GM23248 (cell line): Measurements from ENCODE around the gene SFT2D3. TPM values are rescaled to one million over a fixed set of nuclear protein-coding genes. Genes with fewer than 3 reads are reported as not detected.

ENCODE experiments used
- DNase-seq: peaks from one replicate; pipeline ENCODE4 v3.0.0-alpha.2; 2015
- H2AFZ ChIP-seq: fragments of 200-600 bp; sonication (generic); 2 replicates; pipeline ENCODE4 v1.6.1; 2016; ENCODE audit warnings: antibody characterized with exemption
- H3F3A ChIP-seq: fragments of 200-600 bp; sonication (generic); 2 replicates; pipeline ENCODE4 v1.6.1; 2016; ENCODE audit warnings: mild to moderate bottlenecking, antibody characterized with exemption, mixed run types; ENCODE audit not compliant: insufficient read depth
- H3K27ac ChIP-seq: fragments of 200-600 bp; sonication (generic); 2 replicates; pipeline ENCODE4 v1.5.1; 2016; ENCODE audit warnings: mild to moderate bottlenecking
- H3K27me3 ChIP-seq: fragments of 200-600 bp; sonication (generic); replicated peaks from 2 replicates; pipeline ENCODE4 v1.6.1; 2016; ENCODE audit warnings: mild to moderate bottlenecking; ENCODE audit not compliant: insufficient read depth
- H3K36me3 ChIP-seq: fragments of 200-600 bp; sonication (generic); 2 replicates; pipeline ENCODE4 v1.6.1; 2016; ENCODE audit warnings: low read depth, mild to moderate bottlenecking
- H3K4me1 ChIP-seq: fragments of 200-600 bp; sonication (generic); 2 replicates; pipeline ENCODE4 v1.6.1; 2016; ENCODE audit warnings: mild to moderate bottlenecking; ENCODE audit not compliant: insufficient read depth
- H3K4me2 ChIP-seq: fragments of 200-600 bp; sonication (generic); one replicate; pipeline ENCODE4 v1.6.1; 2016; ENCODE audit warnings: mild to moderate bottlenecking; ENCODE audit not compliant: unreplicated experiment
- H3K4me3 ChIP-seq: fragments of 200-600 bp; sonication (generic); 2 replicates; pipeline ENCODE4 v1.5.1; 2016; ENCODE audit warnings: mild to moderate bottlenecking
- H3K79me2 ChIP-seq: fragments of 200-600 bp; sonication (generic); 2 replicates; pipeline ENCODE4 v1.6.1; 2016; ENCODE audit warnings: mild to moderate bottlenecking; ENCODE audit not compliant: insufficient read depth
- H3K9ac ChIP-seq: fragments of 200-600 bp; sonication (generic); 2 replicates; pipeline ENCODE4 v1.6.1; 2016; ENCODE audit warnings: mild to moderate bottlenecking
- H3K9me2 ChIP-seq: fragments of 200-600 bp; sonication (generic); 2 replicates; pipeline ENCODE4 v1.6.1; 2016; ENCODE audit warnings: mixed run types, mild to moderate bottlenecking, moderate library complexity; ENCODE audit not compliant: insufficient read depth
- H3K9me3 ChIP-seq: fragments of 200-600 bp; sonication (generic); one replicate; pipeline ENCODE4 v1.6.1; 2017; ENCODE audit warnings: low read depth
- H4K20me1 ChIP-seq: fragments of 200-600 bp; sonication (generic); 2 replicates; pipeline ENCODE4 v1.6.0; 2016; ENCODE audit not compliant: insufficient read depth
- EZH2 ChIP-seq: fragments of 200-600 bp; sonication (generic); IDR thresholded peaks from 2 replicates; pipeline ENCODE4 v1.6.1; 2018; ENCODE audit warnings: antibody characterized with exemption, mild to moderate bottlenecking; ENCODE audit not compliant: insufficient read depth, poor library complexity, severe bottlenecking
- EZH2phosphoT487 ChIP-seq: fragments of 200-600 bp; sonication (generic); IDR thresholded peaks from 2 replicates; pipeline ENCODE4 v1.6.1; 2018; ENCODE audit warnings: antibody characterized with exemption, moderate library complexity, mild to moderate bottlenecking, low read depth; ENCODE audit not compliant: insufficient read depth
- WGBS, 2 experiments: methylation state at CpG; one replicate each; pipeline ENCODE4 v1.1.6; 2015 to 2017; ENCODE audit warnings: low lambda C conversion rate in 2 of 2, low coverage in 1 of 2; ENCODE audit errors: missing lambda C conversion rate in 2 of 2; 5-methylcytosine and 5-hydroxymethylcytosine counted together
- in situ Hi-C: fragments of 300-500 bp; cut with MboI; formaldehyde crosslinking; loops from 2 replicates; pipeline ENCODE4 v1.15.0; 2020
- polyA plus RNA-seq: library from polyadenylated mRNA; unstranded; fragments of >200 nt; fragmentation: Nextera tagmentation; extraction: Ambion mirVana; gene quantifications from 2 replicates; pipeline ENCODE4 v1.2.1, GENCODE V29; 2016
- total RNA-seq: library from RNA; depleted of rRNA; stranded (reverse); fragments of >200 nt; shearing (Covaris generic); gene quantifications from 2 replicates; pipeline ENCODE4 v1.2.3, GENCODE V29; 2014

Gene SFT2D3
- total and polyA plus RNA-seq, 2 experiments from 2014 or later, result 9.4 TPM; not detected in 1

- WGBS, 2 experiments, result 89 to 90% methylated on average over 16 to 17 of the region's 17 CpGs
- H3K9me2 ChIP-seq, result no peaks in the 10 kb centered on the region
- no peak overlapping the region for H3K27ac ChIP-seq
- no peak overlapping the region for H3K9ac ChIP-seq
- H3K27me3 ChIP-seq, result no peaks in the 10 kb centered on the region
- H4K20me1 ChIP-seq, result no peaks in the 10 kb centered on the region
- no peak for DNase-seq
- peaks cover 6% of the 10 kb centered on the region; the same call in 1 of the 2 replicates for H3K79me2 ChIP-seq
- no peak overlapping the region for H2AFZ ChIP-seq
- in situ Hi-C loops, result no loop called here
- no peak for TF ChIP-seq EZH2phosphoT487
- TF ChIP-seq EZH2, result no peak
- H3F3A ChIP-seq, result no peaks in the 10 kb centered on the region
- H3K4me2 ChIP-seq, result no peak overlapping the region
- H3K4me3 ChIP-seq, result no peak overlapping the region
- H3K4me1 ChIP-seq, result peaks cover 15% of the 10 kb centered on the region
- H3K9me3 ChIP-seq, result no peaks in the 10 kb centered on the region
- no peaks in the 10 kb centered on the region for H3K36me3 ChIP-seq
Observed at GRCh38 chr2:127657232-127657595, 44.1 kb upstream of the SFT2D3 start.

GRCh38 chr2:127658146-127658545 is 43.2 kb upstream of the SFT2D3 start:
- H2AFZ ChIP-seq, result no peak overlapping the region
- H3K27ac ChIP-seq, result no peak overlapping the region
- H3K79me2 ChIP-seq, result peaks cover 12% of the 10 kb centered on the region
- H3K9ac ChIP-seq, result no peak overlapping the region
- H3K4me2 ChIP-seq, result no peak overlapping the region
- 75% methylated on average over 6 of the region's 6 CpGs for WGBS, 2 experiments
- no peaks in the 10 kb centered on the region for H3K9me3 ChIP-seq
- in situ Hi-C loops, result no loop called here
- H3K4me1 ChIP-seq, result peaks cover 16% of the 10 kb centered on the region
- no peaks in the 10 kb centered on the region for H3K27me3 ChIP-seq
- no peak for TF ChIP-seq EZH2
- no peak for TF ChIP-seq EZH2phosphoT487
- no peaks in the 10 kb centered on the region for H3F3A ChIP-seq
- H3K36me3 ChIP-seq, result no peaks in the 10 kb centered on the region
- DNase-seq, result no peak
- H4K20me1 ChIP-seq, result no peaks in the 10 kb centered on the region
- H3K4me3 ChIP-seq, result no peak overlapping the region
- H3K9me2 ChIP-seq, result no peaks in the 10 kb centered on the region

- in situ Hi-C loops, result no loop called here
- no peaks in the 10 kb centered on the region for H4K20me1 ChIP-seq
- no peak for DNase-seq
Observed at GRCh38 chr2:127658641-127659407, 42.5 kb upstream of the SFT2D3 start.

GRCh38 chr2:127659408-127660290 is 41.6 kb upstream of the SFT2D3 start:
- no peak overlapping the region for H3K4me2 ChIP-seq
- 59 to 67% methylated on average over 13 to 14 of the region's 14 CpGs for WGBS, 2 experiments
- in situ Hi-C loops, result no loop called here
- no peak overlapping the region for H2AFZ ChIP-seq
- TF ChIP-seq EZH2phosphoT487 (no peak), EZH2 (no peak)
- no peaks in the 10 kb centered on the region for H3F3A ChIP-seq
- H3K9me2 ChIP-seq, result no peaks in the 10 kb centered on the region
- no peaks in the 10 kb centered on the region for H3K27me3 ChIP-seq
- H3K4me3 ChIP-seq, result no peak overlapping the region
- H3K9ac ChIP-seq, result no peak overlapping the region
- DNase-seq, result no peak
- H3K36me3 ChIP-seq, result no peaks in the 10 kb centered on the region
- H4K20me1 ChIP-seq, result no peaks in the 10 kb centered on the region
- peaks cover 16% of the 10 kb centered on the region for H3K4me1 ChIP-seq
- no peak overlapping the region for H3K27ac ChIP-seq
- H3K9me3 ChIP-seq, result no peaks in the 10 kb centered on the region
- peaks cover 22% of the 10 kb centered on the region for H3K79me2 ChIP-seq

More at GRCh38 chr2:127658641-127659407, 42.5 kb upstream of the SFT2D3 start:
- H3K36me3 ChIP-seq, result no peaks in the 10 kb centered on the region
- no peaks in the 10 kb centered on the region for H3K9me3 ChIP-seq
- 77 to 78% methylated on average over 20 of the region's 20 CpGs for WGBS, 2 experiments
- H3K9ac ChIP-seq, result no peak overlapping the region
- peaks cover 16% of the 10 kb centered on the region for H3K4me1 ChIP-seq
- no peak overlapping the region for H2AFZ ChIP-seq
- no peaks in the 10 kb centered on the region for H3K27me3 ChIP-seq
- no peak for TF ChIP-seq EZH2phosphoT487
- TF ChIP-seq EZH2, result no peak
- H3K4me3 ChIP-seq, result no peak overlapping the region
- peaks cover 17% of the 10 kb centered on the region for H3K79me2 ChIP-seq
- H3K4me2 ChIP-seq, result no peak overlapping the region
- no peaks in the 10 kb centered on the region for H3F3A ChIP-seq
- no peaks in the 10 kb centered on the region for H3K9me2 ChIP-seq
- H3K27ac ChIP-seq, result no peak overlapping the region
